Caco-2 (cell line): ENCODE results near the gene KIF4B. TPM values are rescaled to one million over a fixed set of nuclear protein-coding genes. Genes with fewer than 3 reads are reported as not detected.

ENCODE experiments used
- BruUV-seq: library from RNA; stranded (reverse); fragments of 400-500 nt; replicated peaks from 2 replicates; lab custom pipeline; 2021; lab: Mats Ljungman, UMichigan
- CTCF ChIA-PET: fragments of 300-600 bp; sonication (Branson Sonifier 250); formaldehyde crosslinking; loops from one replicate; lab custom pipeline; 2022; ENCODE audit warnings: antibody characterized with exemption; lab: Charles Lee
- POLR2A ChIA-PET: fragments of 300-600 bp; sonication (Branson Sonifier 250); formaldehyde crosslinking; loops from one replicate; lab custom pipeline; 2022; ENCODE audit warnings: antibody characterized with exemption; lab: Charles Lee
- DNase-seq, 2 experiments: peaks; one replicate each; pipeline versions ENCODE4 v3.0.0 to v3.0.0-alpha.2; 2020 to 2022
- H3K27me3 ChIP-seq: replicated peaks from 2 replicates; pipeline ENCODE4 v1.6.0; 2011; ENCODE audit warnings: low read length; ENCODE audit not compliant: control insufficient read depth, insufficient read depth
- H3K36me3 ChIP-seq: 2 replicates; pipeline ENCODE4 v1.5.1; 2011; ENCODE audit warnings: low read length; ENCODE audit not compliant: control insufficient read depth, insufficient read depth
- H3K4me1 ChIP-seq: fragments of 250-450 bp; sonication (Bioruptor Pico); 2 replicates; pipeline ENCODE4 v1.5.1; 2020; ENCODE audit warnings: mild to moderate bottlenecking
- H3K4me3 ChIP-seq: 2 replicates; pipeline ENCODE4 v1.5.1; 2011; ENCODE audit warnings: low read depth, mild to moderate bottlenecking, control low read depth, low read length
- H3K9me3 ChIP-seq: fragments of 250-450 bp; sonication (Bioruptor Pico); 2 replicates; pipeline ENCODE4 v1.5.1; 2020; ENCODE audit warnings: mild to moderate bottlenecking, moderate library complexity
- H3K27ac Mint-ChIP-seq: one replicate; pipeline ENCODE4 v1.8.0; 2022; ENCODE audit warnings: mixed read lengths; ENCODE audit not compliant: unreplicated experiment
- H3K27me3 Mint-ChIP-seq: one replicate; pipeline ENCODE4 v1.8.0; 2022; ENCODE audit warnings: mixed read lengths; ENCODE audit not compliant: insufficient read depth, unreplicated experiment
- H3K36me3 Mint-ChIP-seq: one replicate; pipeline ENCODE4 v1.8.0; 2022; ENCODE audit warnings: mild to moderate bottlenecking, mixed read lengths; ENCODE audit not compliant: insufficient read depth, unreplicated experiment
- H3K4me1 Mint-ChIP-seq: one replicate; pipeline ENCODE4 v1.8.0; 2022; ENCODE audit warnings: low read depth, mixed read lengths; ENCODE audit not compliant: unreplicated experiment
- H3K4me3 Mint-ChIP-seq: one replicate; pipeline ENCODE4 v1.8.0; 2022; ENCODE audit warnings: mild to moderate bottlenecking, moderate library complexity, mixed read lengths; ENCODE audit not compliant: unreplicated experiment
- H3K9me3 Mint-ChIP-seq: one replicate; pipeline ENCODE4 v1.8.0; 2022; ENCODE audit warnings: mixed read lengths; ENCODE audit not compliant: unreplicated experiment
- intact Hi-C: fragments of 100-400 bp; cut with micrococcal nuclease; formaldehyde crosslinking; loops from one replicate; pipeline ENCODE4 v1.10.0; 2022; ENCODE audit not compliant: unreplicated experiment
- total RNA-seq: library from RNA; stranded (reverse); gene quantifications from 2 replicates; pipeline ENCODE4 v1.2.3, GENCODE V29; 2022
- TF ChIP-seq, protein P1 (sequence below), 2 experiments: fragments of 200-600 bp in 1 of 2; IDR thresholded peaks; 1 replicate in 1 of 2; 2 replicates in 1 of 2; pipeline versions ENCODE4 v1.5.1 to v1.8.0; 2011 to 2022; ENCODE audit warnings: antibody characterized with exemption in 1 of 2, control low read depth in 1 of 2, inconsistent platforms in 1 of 2, low read depth in 1 of 2, low read length in 1 of 2, mild to moderate bottlenecking in 1 of 2, moderate library complexity in 1 of 2; ENCODE audit not compliant: insufficient read depth in 1 of 2, severe bottlenecking in 1 of 2, unreplicated experiment in 1 of 2

The KIF4B gene
- total RNA-seq, 1 experiment from 2014 or later, result 0.14 TPM

DNA sequence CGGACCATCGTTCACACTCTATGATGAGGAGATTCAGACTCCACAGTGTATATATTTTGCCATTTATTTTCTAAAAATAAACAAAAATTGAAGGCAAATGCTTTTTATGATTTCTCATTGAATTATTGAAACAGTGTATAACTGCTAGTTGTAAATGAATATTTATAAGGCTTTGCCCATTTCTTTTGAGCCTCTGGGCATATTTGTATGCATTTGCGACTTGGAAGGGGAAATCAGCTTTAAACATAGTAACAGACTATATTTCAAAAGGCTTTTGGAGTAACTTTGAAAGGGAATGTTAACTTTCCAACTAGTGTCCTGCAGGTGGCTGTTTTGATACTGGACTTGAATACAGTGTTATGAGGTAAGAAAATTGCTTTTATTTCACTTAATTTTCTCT is 46.7 kb upstream of the KIF4B start:
- ChIA-PET CTCF (no interaction called here), POLR2A (no interaction called here)
- H3K9me3 ChIP-seq, result no peaks in the 10 kb centered on the region
- no peak overlapping the region for H3K4me3 ChIP-seq
- DNase-seq, result no peak
- no peaks in the 10 kb centered on the region for H3K4me1 Mint-ChIP-seq
- no peaks in the 10 kb centered on the region for H3K36me3 ChIP-seq
- BruUV-seq, result no TSS peak
- peaks cover 7% of the 10 kb centered on the region for H3K36me3 Mint-ChIP-seq
- no peak overlapping the region for H3K27ac Mint-ChIP-seq
- intact Hi-C loops, result loop anchor here (1.0 kb wide), 1 partner anchor 180 kb away; no protein-coding TSS in a partner anchor
- no peaks in the 10 kb centered on the region for H3K27me3 Mint-ChIP-seq
- no peak overlapping the region for H3K4me3 Mint-ChIP-seq
- H3K27me3 ChIP-seq, result no peaks in the 10 kb centered on the region
- H3K9me3 Mint-ChIP-seq, result no peaks in the 10 kb centered on the region
- H3K4me1 ChIP-seq, result no peaks in the 10 kb centered on the region
- TF ChIP-seq, protein P1, sequence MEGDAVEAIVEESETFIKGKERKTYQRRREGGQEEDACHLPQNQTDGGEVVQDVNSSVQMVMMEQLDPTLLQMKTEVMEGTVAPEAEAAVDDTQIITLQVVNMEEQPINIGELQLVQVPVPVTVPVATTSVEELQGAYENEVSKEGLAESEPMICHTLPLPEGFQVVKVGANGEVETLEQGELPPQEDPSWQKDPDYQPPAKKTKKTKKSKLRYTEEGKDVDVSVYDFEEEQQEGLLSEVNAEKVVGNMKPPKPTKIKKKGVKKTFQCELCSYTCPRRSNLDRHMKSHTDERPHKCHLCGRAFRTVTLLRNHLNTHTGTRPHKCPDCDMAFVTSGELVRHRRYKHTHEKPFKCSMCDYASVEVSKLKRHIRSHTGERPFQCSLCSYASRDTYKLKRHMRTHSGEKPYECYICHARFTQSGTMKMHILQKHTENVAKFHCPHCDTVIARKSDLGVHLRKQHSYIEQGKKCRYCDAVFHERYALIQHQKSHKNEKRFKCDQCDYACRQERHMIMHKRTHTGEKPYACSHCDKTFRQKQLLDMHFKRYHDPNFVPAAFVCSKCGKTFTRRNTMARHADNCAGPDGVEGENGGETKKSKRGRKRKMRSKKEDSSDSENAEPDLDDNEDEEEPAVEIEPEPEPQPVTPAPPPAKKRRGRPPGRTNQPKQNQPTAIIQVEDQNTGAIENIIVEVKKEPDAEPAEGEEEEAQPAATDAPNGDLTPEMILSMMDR (IDR thresholded peaks at IDR 0.05; ENCODE audit: insufficient read depth in 1 of 2, low read depth in 1 of 2, low read length in 1 of 2, severe bottlenecking in 1 of 2, unreplicated experiment in 1 of 2), result no peak

DNA sequence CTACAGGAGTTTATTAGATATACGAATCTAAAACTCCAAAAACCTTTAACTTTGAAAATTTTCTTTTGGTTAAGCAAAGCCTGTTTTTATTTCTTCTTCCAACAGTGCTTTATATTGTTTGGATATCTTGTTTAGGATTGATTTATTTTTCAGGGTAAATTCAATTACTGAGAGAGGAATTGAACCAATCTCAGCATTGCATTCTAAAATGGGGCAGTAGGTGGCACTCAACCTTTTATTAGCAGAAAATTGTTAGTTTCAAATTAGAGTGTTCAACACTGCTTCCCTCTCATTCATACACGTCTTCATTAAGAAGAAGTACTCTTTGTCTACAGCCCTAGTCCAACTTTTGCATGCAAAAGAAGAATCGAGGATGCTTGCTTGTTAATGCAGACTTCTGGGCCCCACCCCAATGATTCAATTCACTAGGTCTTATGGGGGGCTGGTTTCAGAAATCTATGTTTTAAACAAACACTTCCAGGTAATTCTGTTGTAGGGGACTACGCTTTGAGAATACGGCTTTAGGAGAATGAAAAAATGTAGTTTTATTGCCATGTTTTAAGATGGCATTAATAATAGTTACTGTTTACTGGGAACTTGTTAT is 46.0 kb upstream of the KIF4B start:
- POLR2A ChIA-PET, result no interaction called here
- H3K36me3 ChIP-seq, result no peaks in the 10 kb centered on the region
- intact Hi-C loops, result loop anchor here (1.0 kb wide), 1 partner anchor 180 kb away; no protein-coding TSS in a partner anchor

DNA sequence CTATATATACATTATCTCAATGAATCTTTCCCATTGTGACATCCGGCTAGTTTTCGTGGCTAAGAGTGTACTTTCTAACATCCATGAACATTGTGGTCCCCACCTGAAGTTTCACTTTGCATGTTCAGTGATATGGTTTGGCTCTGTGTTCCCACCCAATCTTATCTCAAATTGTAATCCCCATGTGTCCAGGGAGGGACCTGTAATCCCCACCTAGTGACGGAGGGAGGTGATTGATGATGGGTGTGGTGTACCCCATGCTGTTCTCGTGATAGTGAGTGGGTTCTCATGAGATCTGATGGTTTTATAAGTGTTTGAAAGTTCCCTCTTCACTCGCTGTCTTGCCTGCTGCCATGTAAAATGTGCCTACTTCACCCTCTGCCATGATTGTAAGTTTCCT is 44.6 kb upstream of the KIF4B start:
- TF ChIP-seq, protein P1 (IDR thresholded peaks at IDR 0.05; ENCODE audit: insufficient read depth in 1 of 2, low read depth in 1 of 2, low read length in 1 of 2, severe bottlenecking in 1 of 2, unreplicated experiment in 1 of 2), result no peak
- Mint-ChIP-seq H3K27me3 (no peaks in the 10 kb centered on the region), H3K4me1 (no peaks in the 10 kb centered on the region), H3K36me3 (peaks cover 7% of the 10 kb centered on the region), H3K4me3 (no peak overlapping the region), H3K9me3 (no peaks in the 10 kb centered on the region), H3K27ac (no peak overlapping the region)
- Histone ChIP-seq H3K9me3 (no peaks in the 10 kb centered on the region), H3K36me3 (no peaks in the 10 kb centered on the region), H3K4me3 (no peak overlapping the region), H3K4me1 (no peaks in the 10 kb centered on the region), H3K27me3 (no peaks in the 10 kb centered on the region)
- intact Hi-C loops, result no loop called here
- ChIA-PET CTCF (no interaction called here), POLR2A (no interaction called here)
- BruUV-seq, result no TSS peak
- no peak for DNase-seq

More for the DNA sequence above, 46.0 kb upstream of the KIF4B start:
- H3K4me3 Mint-ChIP-seq, result no peak overlapping the region
- CTCF ChIA-PET, result no interaction called here
- H3K9me3 ChIP-seq, result no peaks in the 10 kb centered on the region
- H3K27ac Mint-ChIP-seq, result no peak overlapping the region
- TF ChIP-seq, protein P1 (IDR thresholded peaks at IDR 0.05; ENCODE audit: insufficient read depth in 1 of 2, low read depth in 1 of 2, low read length in 1 of 2, severe bottlenecking in 1 of 2, unreplicated experiment in 1 of 2), result peak; percentile 53 to 63
- H3K4me1 Mint-ChIP-seq, result no peaks in the 10 kb centered on the region
- H3K9me3 Mint-ChIP-seq, result no peaks in the 10 kb centered on the region
- no peak overlapping the region for H3K4me3 ChIP-seq
- peaks cover 7% of the 10 kb centered on the region for H3K36me3 Mint-ChIP-seq
- H3K27me3 Mint-ChIP-seq, result no peaks in the 10 kb centered on the region
- no peaks in the 10 kb centered on the region for H3K4me1 ChIP-seq
- BruUV-seq, result no TSS peak
- H3K27me3 ChIP-seq, result no peaks in the 10 kb centered on the region
- DNase-seq, result peak in 1 of 2 experiments; percentile 17
